ENCODE measurements around the gene DLGAP1. TPM values are rescaled to one million over a fixed set of nuclear protein-coding genes. Genes with fewer than 3 reads are reported as not detected.

DLGAP1 gene
- total and polyA plus RNA-seq, 2 of the 8 experiments (the other 6 are each of a cell fraction or from before 2014, with no cell fraction given) = 11.8 to 16.9 TPM

DNA sequence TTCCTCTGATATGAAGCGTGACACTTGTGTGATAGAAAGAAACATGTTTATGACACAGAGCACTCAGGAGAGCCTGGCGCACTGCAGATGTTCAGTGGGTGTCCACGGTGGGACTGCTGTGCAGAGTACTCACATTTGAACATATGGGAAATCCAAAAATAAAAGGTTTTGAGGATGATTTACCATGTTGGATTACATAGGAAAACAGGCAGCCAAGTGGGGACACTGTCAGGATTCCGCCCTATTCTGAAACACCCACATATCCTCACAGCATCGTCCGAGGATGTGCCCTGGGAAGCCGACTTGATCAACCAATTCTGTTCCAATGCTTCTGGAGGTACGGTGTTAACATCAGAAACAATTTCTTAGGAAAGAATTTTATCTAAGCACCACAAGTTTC is 741.4 kb downstream of the DLGAP1 start (continued):
- no peak for TF ChIP-seq TBP (IDR thresholded peaks at IDR 0.05; ENCODE audit: low read depth, low read length)
